K562 (cell line): ENCODE results near the gene CHIC1. TPM values are rescaled to one million over a fixed set of nuclear protein-coding genes. Genes with fewer than 3 reads are reported as not detected.

Source experiments
- CBX2 ChIP-seq: fragments of 200-600 bp; sonication (generic); IDR thresholded peaks from one replicate; pipeline ENCODE4 v1.6.1; 2012; ENCODE audit warnings: mild to moderate bottlenecking, low read length, inconsistent platforms; ENCODE audit not compliant: insufficient read depth, poor library complexity, severe bottlenecking
- CCNT2 ChIP-seq: IDR thresholded peaks from 2 replicates; pipeline ENCODE4 v1.6.1; 2011; ENCODE audit warnings: borderline replicate concordance, low read depth, mild to moderate bottlenecking, moderate library complexity, mixed read lengths, low read length; ENCODE audit not compliant: insufficient read length; ENCODE audit errors: extremely low read depth
- CREB1 ChIP-seq, 2 experiments: sonication (generic) in 1 of 2; formaldehyde crosslinking in 1 of 2; IDR thresholded peaks; 2 replicates each; pipeline versions ENCODE4 v1.6.1 to v1.8.0; 2012 to 2022; ENCODE audit warnings: inconsistent platforms in 1 of 2, mild to moderate bottlenecking in 1 of 2, missing genetic modification reagents in 1 of 2, moderate library complexity in 1 of 2
- ETV5 ChIP-seq: sonication (generic); formaldehyde crosslinking; IDR thresholded peaks from 2 replicates; pipeline ENCODE4 v1.4.0; 2020; ENCODE audit warnings: low read depth, mild to moderate bottlenecking, missing genetic modification reagents
- GABPB1 ChIP-seq: sonication (generic); formaldehyde crosslinking; IDR thresholded peaks from 2 replicates; pipeline ENCODE4 v1.8.0; 2022; ENCODE audit warnings: mild to moderate bottlenecking, missing genetic modification reagents
- HIVEP1 ChIP-seq: fragments of 250-450 bp; sonication (Bioruptor Pico); IDR thresholded peaks from 2 replicates; pipeline ENCODE4 v1.4.0; 2020; ENCODE audit warnings: mild to moderate bottlenecking
- JUN ChIP-seq, 2 experiments: sonication (generic) in 1 of 2; formaldehyde crosslinking in 1 of 2; IDR thresholded peaks; 2 replicates each; pipeline versions ENCODE4 v1.6.1 to v1.8.0; 2012 to 2022; ENCODE audit warnings: borderline replicate concordance in 2 of 2, mild to moderate bottlenecking in 2 of 2, improper control_type of control experiment in 1 of 2, low read depth in 1 of 2, low read length in 1 of 2, missing genetic modification reagents in 1 of 2
- NCOA4 ChIP-seq: fragments of 450-650 bp; IDR thresholded peaks from 2 replicates; pipeline ENCODE4 v1.6.1; 2018; ENCODE audit warnings: mild to moderate bottlenecking; ENCODE audit not compliant: partially characterized antibody
- PHF20 ChIP-seq: fragments of 450-650 bp; IDR thresholded peaks from 2 replicates; pipeline ENCODE4 v1.6.1; 2018; ENCODE audit not compliant: partially characterized antibody
- POLR2B ChIP-seq: fragments of 450-650 bp; IDR thresholded peaks from 2 replicates; pipeline ENCODE4 v1.6.1; 2018; ENCODE audit warnings: low read depth; ENCODE audit not compliant: partially characterized antibody
- RAD51 ChIP-seq: fragments of 450-650 bp; IDR thresholded peaks from 2 replicates; pipeline ENCODE4 v1.7.1; 2016; ENCODE audit warnings: low read depth, mild to moderate bottlenecking, borderline replicate concordance
- RFX5 ChIP-seq: IDR thresholded peaks from 2 replicates; pipeline ENCODE4 v1.6.1; 2011; ENCODE audit warnings: low read depth, mild to moderate bottlenecking, improper control_type of control experiment, low read length
- SMAD3 ChIP-seq: fragments of 450-650 bp; formaldehyde crosslinking; conservative IDR thresholded peaks from 2 replicates; pipeline ENCODE4 v1.4.0; 2020; ENCODE audit warnings: mild to moderate bottlenecking
- TCF7L2 ChIP-seq: fragments of 150-350 bp; IDR thresholded peaks from 2 replicates; pipeline ENCODE4 v1.6.1; 2016; ENCODE audit warnings: low read depth, mild to moderate bottlenecking, low read length, moderate library complexity
- U2AF1 ChIP-seq: fragments of 200-400 bp; formaldehyde crosslinking; optimal IDR thresholded peaks from 2 replicates; pipeline ENCODE3; 2017; ENCODE audit warnings: mild to moderate bottlenecking, low read depth, low read length, moderate library complexity
- ZBTB8A ChIP-seq: fragments of 450-650 bp; IDR thresholded peaks from 2 replicates; pipeline ENCODE4 v1.6.1; 2018; ENCODE audit warnings: mild to moderate bottlenecking, moderate library complexity; ENCODE audit not compliant: partially characterized antibody
- ZC3H4 ChIP-seq: sonication (generic); formaldehyde crosslinking; IDR thresholded peaks from 2 replicates; pipeline ENCODE4 v1.9.0; 2021; ENCODE audit warnings: missing genetic modification reagents, borderline replicate concordance
- ZNF282 ChIP-seq: sonication (generic); formaldehyde crosslinking; IDR thresholded peaks from 2 replicates; pipeline ENCODE4 v1.8.1; 2023; ENCODE audit warnings: missing genetic modification reagents
- ZNF384 ChIP-seq: IDR thresholded peaks from 2 replicates; pipeline ENCODE4 v1.6.1; 2012; ENCODE audit warnings: low read depth, low read length, improper control_type of control experiment
- polyA plus RNA-seq, 8 experiments: library from polyadenylated mRNA; depleted of rRNA in 4 of 8; stranded (reverse) in 5 of 8; unstranded in 3 of 8; fragments of >200 nt; fragmentation: Nextera tagmentation in 2 of 8; fragmentation: Illumina TruSeq in 1 of 8; extraction: Ambion mirVana in 2 of 8; extraction: Trizol in 1 of 8; gene quantifications; 2 replicates each; pipeline versions ENCODE4 v1.2.1 to v1.2.3, GENCODE V29; 2011 to 2014; ENCODE audit warnings: inconsistent platforms in 1 of 8, missing spikeins in 1 of 8
- total RNA-seq, 7 experiments: library from RNA; depleted of rRNA in 6 of 7; stranded (reverse); fragments of >200 nt in 6 of 7; fragmentation: Illumina TruSeq in 2 of 7; extraction: Trizol in 2 of 7; gene quantifications; 2 replicates each; pipeline versions ENCODE4 v1.2.1 to v1.2.3, GENCODE V29; 2011 to 2021; ENCODE audit warnings: low replicate concordance in 1 of 7
- TF ChIP-seq, protein P1 (sequence below): sonication (generic); formaldehyde crosslinking; IDR thresholded peaks from 2 replicates; pipeline ENCODE4 v1.8.1; 2022; ENCODE audit warnings: missing genetic modification reagents
- TF ChIP-seq, protein P2 (sequence below): sonication (generic); IDR thresholded peaks from 2 replicates; pipeline ENCODE4 v1.6.1; 2016
- TF ChIP-seq, protein P3 (sequence below): fragments of 250-450 bp; sonication (Bioruptor Pico); IDR thresholded peaks from 2 replicates; pipeline ENCODE4 v1.9.0; 2021; ENCODE audit warnings: mild to moderate bottlenecking, inconsistent platforms
- TF ChIP-seq, protein P4 (sequence below): sonication (generic); formaldehyde crosslinking; IDR thresholded peaks from 2 replicates; pipeline ENCODE4 v1.9.0; 2022; ENCODE audit warnings: mild to moderate bottlenecking, missing genetic modification reagents

Gene CHIC1
- total and polyA plus RNA-seq, 9 of the 15 experiments (the other 6 are each of a cell fraction or from before 2014, with no cell fraction given), result 0.10 to 1.5 (median 1.1) TPM

DNA sequence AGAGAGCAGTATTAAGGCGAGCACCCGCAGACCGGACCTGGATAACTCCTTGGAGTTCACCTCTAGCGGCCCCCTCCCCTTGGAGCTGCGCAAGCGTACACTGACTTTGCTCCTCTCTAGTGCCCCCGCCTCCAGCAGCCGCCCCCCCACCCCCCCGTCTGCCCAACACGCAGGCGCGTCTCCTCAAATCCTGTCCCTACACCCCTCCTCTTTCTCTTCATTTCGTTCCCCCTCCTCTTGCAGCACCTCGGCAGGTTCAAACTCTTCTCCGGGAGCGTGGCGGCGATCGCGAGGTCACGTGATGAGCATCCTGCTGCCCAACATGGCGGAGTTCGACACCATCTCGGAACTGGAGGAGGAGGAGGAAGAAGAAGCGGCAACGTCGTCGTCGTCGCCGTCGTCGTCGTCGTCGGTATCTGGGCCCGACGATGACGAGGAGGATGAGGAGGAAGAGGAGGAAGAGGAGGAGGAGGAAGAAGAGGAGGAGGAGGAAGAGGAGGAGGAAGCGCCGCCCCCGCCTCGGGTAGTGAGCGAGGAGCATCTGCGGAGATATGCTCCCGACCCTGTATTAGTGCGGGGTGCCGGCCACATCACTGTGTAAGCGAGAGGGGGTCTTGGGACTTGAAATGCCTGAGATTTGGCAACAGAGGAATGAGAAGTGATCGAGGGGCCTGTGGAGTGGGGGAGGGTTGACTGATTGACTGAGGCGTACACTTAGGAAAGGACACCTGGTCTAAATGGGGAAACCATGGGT is at the start of gene CHIC1 (continued):
- TF ChIP-seq ZNF384, result no peak
- TF ChIP-seq, protein P1, sequence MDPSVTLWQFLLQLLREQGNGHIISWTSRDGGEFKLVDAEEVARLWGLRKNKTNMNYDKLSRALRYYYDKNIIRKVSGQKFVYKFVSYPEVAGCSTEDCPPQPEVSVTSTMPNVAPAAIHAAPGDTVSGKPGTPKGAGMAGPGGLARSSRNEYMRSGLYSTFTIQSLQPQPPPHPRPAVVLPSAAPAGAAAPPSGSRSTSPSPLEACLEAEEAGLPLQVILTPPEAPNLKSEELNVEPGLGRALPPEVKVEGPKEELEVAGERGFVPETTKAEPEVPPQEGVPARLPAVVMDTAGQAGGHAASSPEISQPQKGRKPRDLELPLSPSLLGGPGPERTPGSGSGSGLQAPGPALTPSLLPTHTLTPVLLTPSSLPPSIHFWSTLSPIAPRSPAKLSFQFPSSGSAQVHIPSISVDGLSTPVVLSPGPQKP (CRISPR knock-in tag), result no peak
- no peak for TF ChIP-seq ZNF282 (CRISPR knock-in tag)
- no peak for TF ChIP-seq U2AF1
- no peak for TF ChIP-seq ZC3H4 (CRISPR knock-in tag)
- no peak for TF ChIP-seq TCF7L2
- TF ChIP-seq POLR2B, result peak; percentile 31
- TF ChIP-seq HIVEP1 (CRISPR knock-in tag), result no peak
- TF ChIP-seq RAD51, result peak; percentile 92
- TF ChIP-seq, protein P2, sequence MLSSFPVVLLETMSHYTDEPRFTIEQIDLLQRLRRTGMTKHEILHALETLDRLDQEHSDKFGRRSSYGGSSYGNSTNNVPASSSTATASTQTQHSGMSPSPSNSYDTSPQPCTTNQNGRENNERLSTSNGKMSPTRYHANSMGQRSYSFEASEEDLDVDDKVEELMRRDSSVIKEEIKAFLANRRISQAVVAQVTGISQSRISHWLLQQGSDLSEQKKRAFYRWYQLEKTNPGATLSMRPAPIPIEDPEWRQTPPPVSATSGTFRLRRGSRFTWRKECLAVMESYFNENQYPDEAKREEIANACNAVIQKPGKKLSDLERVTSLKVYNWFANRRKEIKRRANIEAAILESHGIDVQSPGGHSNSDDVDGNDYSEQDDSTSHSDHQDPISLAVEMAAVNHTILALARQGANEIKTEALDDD, result no peak
- no peak for TF ChIP-seq NCOA4
- TF ChIP-seq CCNT2, result no peak
- TF ChIP-seq JUN (IDR thresholded peaks at IDR 0.05; ENCODE audit: borderline replicate concordance, low read depth, low read length), result no peak
- no peak for TF ChIP-seq JUN (CRISPR knock-in tag; IDR thresholded peaks at IDR 0.05; ENCODE audit: borderline replicate concordance)
- peak; percentile 72 for TF ChIP-seq PHF20
- TF ChIP-seq ETV5 (CRISPR knock-in tag), result no peak
- no peak for TF ChIP-seq ZBTB8A
- TF ChIP-seq RFX5, result no peak
- no peak for TF ChIP-seq CREB1 (IDR thresholded peaks at IDR 0.05)
- TF ChIP-seq CREB1 (CRISPR knock-in tag; IDR thresholded peaks at IDR 0.05), result no peak
- TF ChIP-seq SMAD3 (CRISPR knock-in tag), result no peak
- TF ChIP-seq, protein P3, sequence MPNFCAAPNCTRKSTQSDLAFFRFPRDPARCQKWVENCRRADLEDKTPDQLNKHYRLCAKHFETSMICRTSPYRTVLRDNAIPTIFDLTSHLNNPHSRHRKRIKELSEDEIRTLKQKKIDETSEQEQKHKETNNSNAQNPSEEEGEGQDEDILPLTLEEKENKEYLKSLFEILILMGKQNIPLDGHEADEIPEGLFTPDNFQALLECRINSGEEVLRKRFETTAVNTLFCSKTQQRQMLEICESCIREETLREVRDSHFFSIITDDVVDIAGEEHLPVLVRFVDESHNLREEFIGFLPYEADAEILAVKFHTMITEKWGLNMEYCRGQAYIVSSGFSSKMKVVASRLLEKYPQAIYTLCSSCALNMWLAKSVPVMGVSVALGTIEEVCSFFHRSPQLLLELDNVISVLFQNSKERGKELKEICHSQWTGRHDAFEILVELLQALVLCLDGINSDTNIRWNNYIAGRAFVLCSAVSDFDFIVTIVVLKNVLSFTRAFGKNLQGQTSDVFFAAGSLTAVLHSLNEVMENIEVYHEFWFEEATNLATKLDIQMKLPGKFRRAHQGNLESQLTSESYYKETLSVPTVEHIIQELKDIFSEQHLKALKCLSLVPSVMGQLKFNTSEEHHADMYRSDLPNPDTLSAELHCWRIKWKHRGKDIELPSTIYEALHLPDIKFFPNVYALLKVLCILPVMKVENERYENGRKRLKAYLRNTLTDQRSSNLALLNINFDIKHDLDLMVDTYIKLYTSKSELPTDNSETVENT (CRISPR knock-in tag), result no peak
- TF ChIP-seq, protein P4, sequence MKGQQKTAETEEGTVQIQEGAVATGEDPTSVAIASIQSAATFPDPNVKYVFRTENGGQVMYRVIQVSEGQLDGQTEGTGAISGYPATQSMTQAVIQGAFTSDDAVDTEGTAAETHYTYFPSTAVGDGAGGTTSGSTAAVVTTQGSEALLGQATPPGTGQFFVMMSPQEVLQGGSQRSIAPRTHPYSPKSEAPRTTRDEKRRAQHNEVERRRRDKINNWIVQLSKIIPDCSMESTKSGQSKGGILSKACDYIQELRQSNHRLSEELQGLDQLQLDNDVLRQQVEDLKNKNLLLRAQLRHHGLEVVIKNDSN, result peak; percentile 78
- no peak for TF ChIP-seq GABPB1
- TF ChIP-seq CBX2, result no peak
